ENCODE results near the gene HPSE2.

GRCh38 chr10:99123851-99124250, 111.8 kb downstream of the HPSE2 start:
- TF ChIP-seq, protein P1, sequence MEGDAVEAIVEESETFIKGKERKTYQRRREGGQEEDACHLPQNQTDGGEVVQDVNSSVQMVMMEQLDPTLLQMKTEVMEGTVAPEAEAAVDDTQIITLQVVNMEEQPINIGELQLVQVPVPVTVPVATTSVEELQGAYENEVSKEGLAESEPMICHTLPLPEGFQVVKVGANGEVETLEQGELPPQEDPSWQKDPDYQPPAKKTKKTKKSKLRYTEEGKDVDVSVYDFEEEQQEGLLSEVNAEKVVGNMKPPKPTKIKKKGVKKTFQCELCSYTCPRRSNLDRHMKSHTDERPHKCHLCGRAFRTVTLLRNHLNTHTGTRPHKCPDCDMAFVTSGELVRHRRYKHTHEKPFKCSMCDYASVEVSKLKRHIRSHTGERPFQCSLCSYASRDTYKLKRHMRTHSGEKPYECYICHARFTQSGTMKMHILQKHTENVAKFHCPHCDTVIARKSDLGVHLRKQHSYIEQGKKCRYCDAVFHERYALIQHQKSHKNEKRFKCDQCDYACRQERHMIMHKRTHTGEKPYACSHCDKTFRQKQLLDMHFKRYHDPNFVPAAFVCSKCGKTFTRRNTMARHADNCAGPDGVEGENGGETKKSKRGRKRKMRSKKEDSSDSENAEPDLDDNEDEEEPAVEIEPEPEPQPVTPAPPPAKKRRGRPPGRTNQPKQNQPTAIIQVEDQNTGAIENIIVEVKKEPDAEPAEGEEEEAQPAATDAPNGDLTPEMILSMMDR (IDR thresholded peaks at IDR 0.05) = no peak
- no peak for TF ChIP-seq POLR2A (IDR thresholded peaks at IDR 0.05)
